GM10266 (cell line): ENCODE measurements around the gene TBX5.

Source experiments
- DNase-seq: peaks from one replicate; pipeline ENCODE4 v3.0.0; 2012; ENCODE audit errors: extremely low spot score
- CTCF ChIP-seq: IDR thresholded peaks from 2 replicates; pipeline ENCODE4 v1.5.1; 2012; ENCODE audit warnings: mild to moderate bottlenecking, low read depth; ENCODE audit not compliant: control insufficient read depth, insufficient read depth; ENCODE audit errors: missing control alignments

Gene TBX5

GRCh38 chr12:114403690-114404066 is 2.3 kb downstream of the TBX5 start:
- TF ChIP-seq CTCF = no peak
- no peak for DNase-seq

- no peak for TF ChIP-seq CTCF
- DNase-seq = no peak
Measured at GRCh38 chr12:114403011-114403689, 2.8 kb downstream of the TBX5 start.

- TF ChIP-seq CTCF = no peak
- DNase-seq = no peak
Measured at GRCh38 chr12:114402084-114402717, 3.7 kb downstream of the TBX5 start.

- no peak for DNase-seq
- TF ChIP-seq CTCF = no peak
Measured at GRCh38 chr12:114401328-114402083, 4.4 kb downstream of the TBX5 start.

GRCh38 chr12:114400925-114401324 is 5.0 kb downstream of the TBX5 start:
- no peak for TF ChIP-seq CTCF
- DNase-seq = peak; percentile 17

- no peak for DNase-seq
- TF ChIP-seq CTCF = no peak
Measured at GRCh38 chr12:114400361-114400811, 5.6 kb downstream of the TBX5 start.
